GM21423 (cell line): ENCODE measurements around the gene GSTM3.
"Not testable (repeated sequence)": the region's sequence is repeated elsewhere in the genome, so short reads cannot be mapped to it uniquely, and the experiment has no call there.

Source experiments
- ATAC-seq: cut with Tn5 transposase; IDR thresholded peaks from one replicate; pipeline ENCODE4 v1.9.1; 2021; ENCODE audit warnings: mild to moderate bottlenecking, moderate library complexity; ENCODE audit not compliant: unreplicated experiment

GSTM3 gene

DNA sequence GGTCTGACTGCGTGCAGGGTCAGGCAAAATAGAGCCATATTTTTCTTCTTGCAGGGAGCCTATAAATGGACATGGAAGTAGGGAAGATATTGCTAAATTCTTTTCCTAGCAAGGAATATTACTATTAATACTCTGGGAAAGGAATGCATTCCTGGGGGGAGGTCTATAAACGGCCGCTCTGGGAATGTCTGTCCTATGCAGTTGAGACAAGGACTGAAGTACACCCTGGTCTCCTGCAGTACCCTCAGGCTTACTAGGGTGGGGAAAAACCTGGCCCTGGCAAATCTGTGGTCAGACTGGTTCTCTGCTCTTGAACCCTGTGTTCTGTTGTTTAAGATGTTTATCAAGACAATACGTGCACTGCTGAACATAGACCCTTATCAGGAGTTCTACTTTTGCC lies 31.9 kb downstream of the GSTM3 start:
- ATAC-seq, result not testable (repeated sequence)

DNA sequence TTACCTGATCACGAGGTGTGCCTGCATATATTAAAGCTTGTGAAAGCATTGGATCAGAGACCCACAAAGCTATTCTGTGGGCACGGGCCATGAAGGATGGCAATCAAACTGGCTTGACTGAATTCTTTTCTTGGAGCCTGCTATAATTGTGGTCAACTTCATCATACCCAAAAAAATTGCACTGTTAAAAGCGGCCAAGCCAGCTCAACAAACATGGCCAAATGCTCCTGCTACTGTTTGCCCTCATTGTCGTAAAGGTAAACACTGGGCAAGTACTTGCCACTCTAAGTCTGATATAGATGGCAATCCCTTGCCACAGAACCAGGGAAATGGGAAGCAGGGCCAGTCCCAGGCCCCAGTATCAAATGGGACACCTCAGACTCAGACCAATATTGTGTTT lies 35.4 kb downstream of the GSTM3 start:
- no peak for ATAC-seq

DNA sequence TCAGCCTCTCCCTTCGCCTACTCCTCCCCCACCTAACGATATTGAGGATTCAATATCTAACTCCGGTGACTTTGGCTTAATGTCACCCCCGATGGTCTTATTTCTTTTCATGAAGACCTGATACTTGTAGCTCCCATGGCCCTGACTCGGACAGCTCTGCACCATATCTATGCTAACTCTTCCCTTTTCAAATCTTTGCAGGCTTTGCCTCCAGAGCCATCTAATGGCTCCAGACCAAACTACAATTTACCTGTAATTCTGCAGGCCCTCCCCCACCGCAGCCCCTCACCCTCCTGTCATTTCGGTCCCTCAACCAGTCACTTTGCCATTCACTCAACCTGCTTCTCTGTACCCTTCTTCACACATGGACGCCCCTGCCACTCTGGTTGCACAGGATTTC lies 36.7 kb downstream of the GSTM3 start:
- no peak for ATAC-seq

DNA sequence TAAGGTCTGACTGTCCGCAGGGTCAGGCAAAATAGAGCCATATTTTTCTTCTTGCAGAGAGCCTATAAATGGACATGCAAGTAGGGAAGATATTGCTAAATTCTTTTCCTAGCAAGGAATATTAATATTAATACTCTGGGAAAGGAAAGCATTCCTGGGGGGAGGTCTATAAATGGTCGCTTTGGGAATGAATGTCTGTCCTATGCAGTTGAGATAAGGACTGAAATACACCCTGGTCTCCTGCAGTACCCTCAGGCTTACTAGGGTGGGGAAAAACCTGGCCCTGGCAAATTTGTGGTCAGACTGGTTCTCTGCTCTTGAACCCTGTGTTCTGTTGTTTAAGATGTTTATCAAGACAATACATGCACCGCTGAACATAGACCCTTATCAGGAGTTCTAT lies 37.9 kb downstream of the GSTM3 start:
- ATAC-seq, result not testable (repeated sequence)

DNA sequence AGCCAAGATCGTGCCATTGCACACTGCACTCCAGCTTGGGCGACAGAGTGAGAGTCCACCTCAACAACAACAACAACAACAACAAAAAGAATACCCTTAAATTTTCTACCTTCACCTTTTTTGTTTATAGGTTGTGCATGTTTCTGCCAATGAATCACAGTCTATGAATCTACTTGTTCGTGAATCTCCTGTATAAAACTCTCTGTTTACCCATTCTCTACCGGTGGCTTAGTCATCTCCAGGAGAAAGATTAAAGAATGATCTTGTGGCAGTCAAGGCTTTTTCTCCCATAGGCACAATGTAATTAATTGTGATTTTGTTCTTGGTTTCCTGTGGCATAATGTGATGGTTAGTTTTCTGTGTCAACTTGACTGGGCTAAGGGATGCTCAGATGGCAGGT lies 43.0 kb downstream of the GSTM3 start:
- ATAC-seq, result not testable (repeated sequence)

DNA sequence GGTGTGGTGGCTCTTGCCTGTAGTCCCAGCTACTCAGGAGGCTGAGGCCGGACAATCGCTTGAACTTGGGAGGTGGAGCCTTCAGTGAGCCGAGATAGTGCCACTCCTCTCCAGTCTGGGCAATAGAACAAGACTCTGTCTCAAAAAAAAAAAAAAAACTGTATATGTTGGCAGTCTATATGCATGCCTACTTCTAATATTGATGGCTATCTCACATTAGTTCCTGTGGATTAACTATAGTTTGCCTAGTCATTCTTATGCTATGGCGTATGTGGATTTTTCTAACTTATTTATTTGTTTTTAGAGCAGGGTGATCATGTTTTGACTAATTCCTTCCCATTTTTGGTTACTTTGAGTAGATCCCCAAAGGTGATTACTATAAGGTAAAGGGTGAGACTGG lies 43.8 kb downstream of the GSTM3 start:
- no peak for ATAC-seq

DNA sequence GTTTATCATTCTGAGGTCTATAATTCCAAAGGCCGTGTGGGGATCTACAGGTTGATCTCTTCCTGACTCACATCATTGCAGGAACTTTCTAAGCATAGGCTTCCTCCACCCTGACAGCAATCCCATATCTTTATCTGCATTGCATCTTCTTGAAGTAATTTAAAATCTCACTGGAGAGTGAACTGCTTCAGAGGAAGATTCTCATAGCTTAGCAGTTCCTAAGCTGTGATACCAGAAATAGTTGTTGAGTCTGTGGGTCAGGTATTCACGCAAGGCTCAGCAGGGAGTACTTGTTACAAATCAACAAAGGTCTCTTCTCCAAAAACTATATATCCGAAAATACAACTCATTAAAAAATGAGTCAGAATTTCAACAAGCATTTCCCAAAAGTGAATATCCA lies 45.7 kb downstream of the GSTM3 start:
- ATAC-seq, result not testable (repeated sequence)

DNA sequence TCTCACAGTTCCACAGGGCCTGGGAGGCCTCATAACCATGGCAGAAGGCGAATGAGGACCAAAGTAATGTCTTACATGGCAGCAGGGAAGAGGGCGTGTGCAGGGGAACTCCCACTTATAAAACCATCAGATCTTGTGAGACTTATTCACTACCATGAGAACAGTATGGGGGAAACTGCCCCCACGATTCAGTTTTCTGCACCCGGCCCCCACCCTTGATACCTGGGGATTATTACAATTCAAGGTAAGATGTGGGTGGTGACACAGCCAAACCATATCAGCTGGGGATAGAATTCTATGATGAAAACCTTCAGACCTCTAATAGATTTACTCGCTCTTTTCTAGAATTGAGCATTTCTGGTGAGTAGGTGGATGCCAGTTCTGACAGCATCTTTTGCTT lies 46.4 kb downstream of the GSTM3 start:
- ATAC-seq, result not testable (repeated sequence)

DNA sequence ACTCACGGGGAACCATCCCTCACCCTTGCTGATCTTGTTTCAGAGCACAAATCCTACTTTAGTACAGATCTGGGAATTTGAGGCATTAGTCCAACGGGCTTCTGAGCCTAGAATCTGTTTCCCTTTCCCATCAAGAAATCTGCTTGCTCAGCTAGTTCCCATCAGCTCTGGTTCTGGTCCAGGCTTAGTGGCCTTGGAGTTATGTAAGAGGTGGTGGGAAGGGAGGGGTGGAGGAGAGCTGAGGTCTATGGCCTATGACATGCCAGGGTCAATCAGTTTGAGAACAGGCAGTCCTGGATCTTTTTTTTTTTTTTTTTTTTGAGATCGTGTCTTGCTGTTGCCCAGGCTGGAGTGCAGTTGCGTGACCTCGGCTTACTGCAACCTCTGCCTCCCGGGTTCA lies 49.1 kb downstream of the GSTM3 start:
- no peak for ATAC-seq

DNA sequence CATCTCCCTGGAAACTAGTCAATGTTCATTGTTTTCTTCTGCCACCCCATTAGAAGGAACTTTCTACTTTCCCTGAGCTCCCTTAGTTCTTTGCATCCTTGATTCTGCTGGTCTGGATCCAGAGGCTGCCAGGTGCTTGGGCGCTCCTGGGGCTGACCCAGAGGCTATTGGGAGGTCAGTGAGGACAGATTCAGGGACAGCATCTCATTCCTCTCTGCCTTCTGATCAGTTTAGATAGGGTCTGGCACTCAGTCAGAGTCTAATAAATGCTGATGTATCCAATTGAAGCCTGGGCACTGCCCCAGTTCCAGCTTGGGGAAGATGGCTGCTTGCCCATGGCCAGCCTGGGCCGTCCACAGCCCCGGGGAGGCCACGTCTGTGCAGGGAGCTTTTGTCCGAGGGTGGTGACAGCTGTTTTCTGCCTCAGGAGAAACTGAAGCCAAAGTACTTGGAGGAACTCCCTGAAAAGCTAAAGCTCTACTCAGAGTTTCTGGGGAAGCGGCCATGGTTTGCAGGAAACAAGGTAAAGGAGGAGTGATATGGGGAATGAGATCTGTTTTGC lies 50.9 kb downstream of the GSTM3 start:
- no peak for ATAC-seq

DNA sequence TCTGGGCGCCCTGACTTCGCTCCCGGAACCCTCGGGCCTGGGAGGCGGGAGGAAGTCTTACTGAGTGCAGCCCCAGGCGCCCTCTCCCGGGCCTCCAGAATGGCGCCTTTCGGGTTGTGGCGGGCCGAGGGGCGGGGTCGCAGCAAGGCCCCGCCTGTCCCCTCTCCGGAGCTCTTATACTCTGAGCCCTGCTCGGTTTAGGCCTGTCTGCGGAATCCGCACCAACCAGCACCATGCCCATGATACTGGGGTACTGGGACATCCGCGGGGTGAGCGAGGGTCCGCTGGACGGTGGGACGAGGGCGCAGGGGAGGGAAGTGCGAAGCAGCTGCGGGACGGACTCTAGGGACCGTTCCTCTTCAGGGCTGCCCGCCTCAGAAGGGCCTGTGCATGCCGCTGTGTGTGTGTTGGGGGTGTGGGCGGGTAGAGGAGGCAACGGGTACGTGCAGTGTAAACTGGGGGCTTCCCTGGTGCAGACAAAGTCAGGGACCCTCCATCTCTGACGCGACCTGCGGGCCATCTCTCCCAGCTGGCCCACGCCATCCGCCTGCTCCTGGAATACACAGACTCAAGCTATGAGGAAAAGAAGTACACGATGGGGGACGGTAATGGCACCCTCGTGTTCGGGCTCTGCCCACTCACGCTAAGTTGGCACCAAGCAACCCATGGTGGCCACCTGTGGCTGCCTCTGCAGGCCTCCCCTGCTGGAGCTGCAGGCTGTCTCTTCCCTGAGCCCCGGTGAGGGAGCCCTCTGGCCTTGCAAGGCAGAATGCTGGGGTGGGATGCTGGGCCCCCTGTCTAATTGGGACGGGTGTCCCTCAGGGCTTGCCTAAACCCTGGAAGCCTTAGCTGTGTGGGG lies 53.0 kb downstream of the GSTM3 start, which contains the start of gene GSTM1:
Gene GSTM1 (plus strand): TSS at position 177 of the 859 bp plus-strand sequence. CDS start 57 bp downstream, at position 234.
- peak; percentile 96 for ATAC-seq

DNA sequence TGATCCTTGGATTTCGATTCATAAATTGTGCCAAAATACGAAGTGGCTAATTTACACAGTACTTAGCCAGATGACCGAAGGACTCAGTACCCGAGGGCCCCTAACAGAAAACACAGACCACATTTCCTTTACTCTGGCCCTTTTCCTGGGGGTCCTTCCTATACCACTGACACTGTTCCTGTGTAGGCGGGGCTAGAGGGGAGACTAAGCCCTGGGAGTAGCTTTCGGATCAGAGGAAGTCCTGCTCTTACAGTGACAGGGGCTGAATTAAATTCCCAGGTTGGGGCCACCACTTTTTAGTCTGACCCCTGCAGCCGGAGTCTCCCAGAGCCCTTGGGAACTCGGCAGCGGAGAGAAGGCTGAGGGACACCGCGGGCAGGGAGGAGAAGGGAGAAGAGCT lies 53.7 kb downstream of the GSTM3 start:
- ATAC-seq, result not testable (repeated sequence)

DNA sequence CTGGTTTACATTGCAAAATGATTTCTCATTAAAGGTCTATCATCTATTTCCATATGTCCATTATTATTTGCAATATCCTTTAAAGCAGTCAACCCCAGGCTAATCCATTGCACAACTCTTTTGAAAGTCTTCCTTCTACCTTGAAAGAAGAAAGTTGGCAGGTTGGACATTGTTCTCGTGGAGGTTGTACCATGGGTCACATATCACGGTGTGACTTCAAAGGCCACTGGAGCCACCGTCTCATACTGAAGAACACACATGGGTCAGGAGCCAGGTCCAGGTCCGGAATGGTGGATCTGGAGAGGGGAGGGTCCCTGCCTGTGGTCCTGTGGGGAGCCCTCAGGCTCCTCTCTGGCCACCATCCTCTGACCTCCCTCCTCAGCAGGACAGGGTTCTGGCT lies 54.9 kb downstream of the GSTM3 start:
- ATAC-seq, result not testable (repeated sequence)

DNA sequence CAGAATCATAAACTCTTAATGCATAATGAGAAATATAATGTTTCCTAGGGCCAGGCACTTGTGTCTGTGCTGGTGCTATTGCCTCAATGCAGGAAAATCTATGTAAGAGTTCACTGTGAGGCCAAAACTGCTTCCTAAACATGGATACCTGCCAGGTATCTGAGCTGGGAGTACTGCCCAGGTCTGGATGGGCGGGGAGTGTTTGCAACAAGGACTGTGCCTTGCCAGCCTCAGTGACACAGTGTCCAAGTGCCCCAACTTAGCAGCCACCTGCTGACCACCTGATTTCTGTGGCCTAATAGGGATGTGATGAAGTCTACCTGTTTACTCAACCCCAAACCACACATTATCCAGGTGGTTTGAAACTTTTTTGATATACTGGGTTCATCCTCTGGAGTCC lies 55.4 kb downstream of the GSTM3 start:
- ATAC-seq, result not testable (repeated sequence)

DNA sequence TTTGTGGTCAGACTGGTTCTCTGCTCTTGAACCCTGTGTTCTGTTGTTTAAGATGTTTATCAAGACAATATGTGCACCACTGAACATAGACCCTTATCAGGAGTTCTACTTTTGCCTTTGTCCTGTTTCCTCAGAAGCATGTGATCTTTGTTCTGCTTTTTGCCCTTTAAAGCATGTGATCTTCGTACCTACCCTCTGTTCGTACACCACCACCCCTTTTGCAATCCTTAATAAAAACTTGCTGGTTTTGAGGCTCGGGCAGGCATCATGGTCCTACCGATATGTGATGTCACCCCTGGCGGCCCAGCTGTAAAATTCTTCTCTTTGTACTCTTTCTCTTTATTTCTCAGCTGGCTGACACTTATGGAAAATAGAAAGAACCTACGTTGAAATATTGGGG lies 56.1 kb downstream of the GSTM3 start:
- not testable (repeated sequence) for ATAC-seq
